GM18870 (cell line): ENCODE measurements around the gene CCDC121.
A peak's percentile ranks its signal among the peaks of the same experiment; 100 is the strongest.

Source experiments
- ATAC-seq: cut with Tn5 transposase; IDR thresholded peaks from one replicate; pipeline ENCODE4 v1.9.1; 2021; ENCODE audit warnings: moderate library complexity; ENCODE audit not compliant: unreplicated experiment

The CCDC121 gene

GRCh38 chr2:27628767-27629709 lies at the start of gene CCDC121, which contains the start of gene GPN1:
Gene CCDC121 (minus strand): TSS chr2:27629012. CDS start chr2:27627799, 1,213 bp downstream.
Gene GPN1 (plus strand): TSS chr2:27629050. CDS start chr2:27629059, 9 bp downstream.
- peak; percentile 87 for ATAC-seq

DNA sequence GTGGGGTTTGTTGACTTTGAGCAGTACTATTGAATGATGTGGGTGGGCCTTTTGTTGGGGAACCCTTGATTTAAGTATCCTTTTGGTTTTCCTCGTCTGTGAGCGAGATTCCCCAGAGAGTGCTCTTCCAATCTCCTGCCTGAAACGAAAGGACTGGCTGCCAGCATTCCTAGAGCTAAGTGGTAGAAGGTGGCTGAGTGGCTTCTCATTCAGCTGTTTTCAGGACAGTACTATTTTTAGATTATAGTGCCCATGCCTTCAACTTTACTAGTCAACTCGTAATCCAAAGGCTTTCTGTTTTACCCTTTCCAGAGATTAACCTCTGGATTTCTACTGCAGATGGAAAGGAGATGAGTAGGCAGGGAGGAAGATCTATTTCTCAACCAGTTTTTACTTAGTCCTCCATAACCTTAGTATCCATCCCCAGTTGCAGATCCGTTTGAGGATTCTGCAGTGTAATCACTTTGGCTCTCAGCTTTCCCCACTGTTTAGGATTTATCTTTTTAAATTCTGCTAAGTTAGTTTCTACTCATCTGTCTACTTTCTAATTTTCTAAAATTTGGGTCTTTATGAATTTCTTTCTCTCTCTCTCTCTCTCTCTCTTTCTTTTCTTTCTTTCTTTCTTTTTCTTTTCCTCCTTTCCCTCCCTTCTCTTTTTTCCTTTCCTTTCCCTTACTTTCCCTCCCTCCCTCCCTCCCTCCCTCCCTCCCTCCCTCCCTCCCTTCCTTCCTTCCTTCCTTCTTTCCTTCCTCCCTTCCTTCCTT lies 44.1 kb upstream of the CCDC121 start:
- no peak for ATAC-seq

- no peak for ATAC-seq
These were observed 42.4 kb upstream of the CCDC121 start for GRCh38 chr2:27671235-27671634.

GRCh38 chr2:27667446-27667845 lies 38.6 kb upstream of the CCDC121 start:
- no peak for ATAC-seq

- ATAC-seq = no peak
These were observed 36.0 kb upstream of the CCDC121 start for GRCh38 chr2:27664622-27665363.

DNA sequence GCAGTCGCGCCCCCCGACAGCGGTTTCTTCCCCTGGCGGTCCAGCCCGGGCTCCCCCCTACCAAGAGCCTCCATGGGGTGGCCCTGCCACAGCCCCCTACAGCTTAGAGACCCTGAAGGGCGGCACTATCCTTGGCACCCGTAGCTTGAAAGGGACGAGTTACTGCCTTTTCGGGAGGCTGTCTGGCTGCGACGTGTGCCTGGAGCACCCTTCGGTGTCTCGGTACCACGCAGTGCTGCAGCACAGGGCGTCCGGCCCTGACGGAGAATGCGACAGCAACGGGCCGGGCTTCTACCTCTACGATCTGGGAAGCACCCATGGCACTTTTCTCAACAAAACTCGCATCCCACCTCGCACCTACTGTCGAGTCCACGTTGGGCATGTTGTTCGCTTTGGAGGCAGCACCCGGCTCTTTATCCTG lies 35.4 kb upstream of the CCDC121 start:
- no peak for ATAC-seq

DNA sequence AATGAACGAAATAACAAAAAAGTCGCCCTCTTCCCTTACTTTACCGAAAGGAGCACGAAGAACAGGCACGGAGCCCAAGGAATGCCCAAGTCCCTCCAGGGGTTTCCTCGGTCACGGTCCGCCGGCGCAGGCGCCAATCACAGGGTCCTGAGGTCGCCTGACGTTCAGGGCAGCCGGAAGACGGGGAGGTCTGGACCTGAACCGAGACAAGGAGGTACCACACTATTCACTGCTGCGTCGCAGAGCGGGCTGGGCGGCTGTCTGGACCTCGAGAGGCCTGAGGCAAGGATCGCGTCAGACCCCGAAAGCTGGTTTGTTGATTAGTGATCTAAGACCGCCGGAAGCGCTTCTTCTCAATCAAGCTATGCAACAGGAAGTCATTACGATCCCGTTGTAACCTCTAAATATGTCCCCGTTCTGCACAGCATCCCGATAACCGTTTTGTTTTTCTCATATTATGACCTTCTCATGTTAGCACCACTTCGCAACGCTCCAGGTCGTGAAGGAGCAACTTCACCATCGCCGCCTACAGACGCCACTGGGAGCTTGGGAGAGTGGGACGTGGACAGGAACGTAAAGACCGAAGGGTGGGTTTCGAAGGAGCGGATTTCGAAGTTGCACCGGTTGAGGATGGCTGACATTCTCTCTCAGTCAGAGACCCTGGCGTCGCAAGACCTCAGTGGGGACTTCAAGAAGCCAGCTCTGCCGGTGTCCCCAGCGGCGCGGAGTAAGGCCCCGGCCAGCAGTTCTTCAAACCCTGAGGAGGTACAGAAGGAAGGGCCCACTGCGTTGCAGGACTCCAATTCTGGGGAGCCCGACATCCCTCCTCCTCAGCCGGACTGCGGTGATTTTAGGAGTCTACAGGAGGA lies 34.7 kb upstream of the CCDC121 start, which contains the start of the genes SLC4A1AP and SUPT7L:
SLC4A1AP (plus strand) TSS at position 605 of the 869 bp plus-strand sequence; CDS start at position 631, 26 bp downstream.
SUPT7L (minus strand) TSS at position 330 of the 869 bp plus-strand sequence. CDS start 1,422 bp downstream, outside the sequence.
- peak; percentile 57 for ATAC-seq

- no peak for ATAC-seq
These were observed 32.6 kb upstream of the CCDC121 start for GRCh38 chr2:27661371-27661770.

GRCh38 chr2:27655155-27655951 lies 26.5 kb upstream of the CCDC121 start:
- no peak for ATAC-seq

GRCh38 chr2:27653397-27653796 lies 24.6 kb upstream of the CCDC121 start:
- no peak for ATAC-seq

- no peak for ATAC-seq
These were observed 24.0 kb upstream of the CCDC121 start for GRCh38 chr2:27652790-27653189.

- ATAC-seq = no peak
These were observed 23.5 kb upstream of the CCDC121 start for GRCh38 chr2:27652341-27652740.

DNA sequence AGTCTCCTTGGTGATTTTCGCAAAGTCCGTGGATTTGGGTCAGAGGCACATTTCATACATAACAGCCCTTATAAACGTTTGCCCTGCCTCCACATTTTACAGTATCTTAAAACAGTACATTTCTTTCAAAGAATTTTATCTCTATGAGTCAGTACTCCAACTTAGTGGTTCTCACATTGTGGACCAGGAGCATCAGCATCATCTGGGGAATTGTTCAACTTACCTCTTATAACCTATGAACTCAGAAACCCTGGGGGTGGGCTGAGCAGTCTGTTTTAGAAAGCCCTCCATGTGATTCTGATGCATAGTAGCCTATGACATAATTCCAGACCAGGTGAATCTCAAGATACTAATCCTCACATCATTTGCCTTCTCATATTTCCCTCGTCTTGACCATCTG lies 22.2 kb upstream of the CCDC121 start:
- ATAC-seq = no peak

GRCh38 chr2:27647737-27648136 lies 18.9 kb upstream of the CCDC121 start:
- ATAC-seq = no peak

DNA sequence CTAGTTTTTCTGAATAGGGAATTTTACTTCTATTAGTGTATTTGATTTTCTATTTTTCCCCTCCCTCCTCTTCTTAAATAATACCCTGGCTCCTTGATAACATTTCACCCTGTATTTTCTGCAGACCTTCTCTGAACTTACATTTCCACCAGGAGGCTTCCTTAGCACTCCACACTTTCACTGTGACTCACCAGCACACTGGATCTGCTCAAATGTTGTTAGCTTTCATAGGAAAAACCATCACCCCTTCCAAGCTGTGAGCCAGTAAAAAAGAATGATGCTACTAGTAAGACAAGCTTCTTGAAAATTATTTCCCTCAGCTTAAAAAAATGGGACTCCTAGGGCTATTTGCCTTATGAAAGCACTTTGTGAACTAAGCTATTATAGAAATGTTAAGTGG lies 18.5 kb upstream of the CCDC121 start:
- no peak for ATAC-seq

- ATAC-seq = no peak
These were observed 16.4 kb upstream of the CCDC121 start for GRCh38 chr2:27645197-27645596.

GRCh38 chr2:27640722-27641245 lies 12.0 kb upstream of the CCDC121 start:
- ATAC-seq = no peak

- no peak for ATAC-seq
These were observed 9.9 kb upstream of the CCDC121 start for GRCh38 chr2:27638709-27639108.
